GM21526 (cell line): ENCODE results near the gene S1PR3.

Experiments used
- ATAC-seq: cut with Tn5 transposase; IDR thresholded peaks from one replicate; pipeline ENCODE4 v1.9.1; 2021; ENCODE audit warnings: moderate library complexity; ENCODE audit not compliant: unreplicated experiment, low FRiP score

S1PR3 gene

DNA sequence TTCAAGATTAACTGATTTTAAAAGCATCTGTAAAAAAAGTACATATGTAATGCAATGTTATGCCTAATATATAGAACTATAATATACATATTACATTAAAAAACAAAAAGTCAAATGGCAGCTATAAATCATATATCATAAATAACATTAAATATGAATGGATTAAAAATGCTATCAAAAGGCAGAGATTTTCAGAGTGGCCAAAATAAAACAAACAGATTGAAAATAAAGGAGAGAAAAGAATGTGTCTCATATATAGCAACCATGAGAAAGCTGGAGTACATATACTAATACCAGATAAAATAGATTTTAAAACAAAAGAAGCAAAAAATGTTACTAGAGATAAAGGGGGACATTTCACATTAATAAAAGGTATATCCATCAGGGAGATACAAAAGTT, 38.5 kb downstream of the S1PR3 start:
- ATAC-seq: no peak

DNA sequence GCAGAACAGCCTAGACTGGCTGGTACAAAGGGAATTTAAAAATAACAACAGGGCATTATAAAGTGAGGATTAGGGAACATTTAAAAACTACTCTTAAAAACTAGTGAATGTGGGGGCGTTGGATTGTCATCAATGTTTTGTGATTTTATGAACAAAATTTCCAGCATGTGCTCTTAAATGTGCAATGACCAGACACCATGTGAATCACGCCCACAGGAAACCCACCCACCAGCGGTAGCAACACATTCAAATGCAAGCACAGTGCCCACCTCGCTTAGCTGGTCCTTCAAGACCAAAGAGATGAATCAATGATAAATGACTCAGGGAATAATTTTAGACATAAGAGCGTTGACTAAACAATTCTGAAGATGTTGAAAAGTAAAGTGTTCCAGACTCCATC, 40.9 kb downstream of the S1PR3 start:
- no peak for ATAC-seq

DNA sequence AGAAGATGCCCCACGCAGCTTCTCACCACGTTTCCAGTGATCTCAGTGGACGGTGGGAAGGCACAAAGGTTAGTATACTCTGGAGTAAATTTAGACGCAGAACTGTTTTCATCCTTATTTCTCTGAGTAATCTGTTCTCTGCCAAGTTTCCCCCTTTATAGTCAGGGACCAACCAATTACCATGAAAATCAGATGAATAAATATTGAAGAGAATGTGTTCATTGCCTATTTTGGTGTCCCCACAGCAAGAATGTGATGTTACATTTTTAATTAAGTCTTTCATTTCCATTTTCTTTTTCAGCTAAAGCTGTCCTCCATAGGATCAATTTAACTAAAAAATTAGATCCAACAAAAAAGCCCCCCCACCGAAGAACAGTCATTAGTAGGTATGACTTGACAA, 41.4 kb downstream of the S1PR3 start:
- ATAC-seq: no peak

DNA sequence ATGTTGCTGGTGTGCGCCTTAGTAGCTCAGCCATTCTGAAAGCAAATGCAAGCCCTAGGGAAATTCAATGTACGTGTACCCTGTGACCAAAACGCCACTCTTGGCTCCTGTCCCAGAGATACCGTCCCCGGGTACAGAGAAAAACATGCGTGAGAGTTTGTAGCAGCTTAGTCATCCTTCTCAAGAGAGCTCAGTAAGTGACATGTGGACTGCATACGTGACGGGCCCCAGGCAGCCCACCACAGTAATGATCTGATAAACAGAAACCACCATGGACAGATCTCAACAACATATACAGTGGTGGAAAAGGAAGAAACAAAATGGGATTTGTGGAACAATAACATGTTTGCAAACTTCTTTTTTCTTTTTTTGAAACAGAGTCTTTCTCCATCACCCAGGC, 45.1 kb downstream of the S1PR3 start:
- no peak for ATAC-seq

DNA sequence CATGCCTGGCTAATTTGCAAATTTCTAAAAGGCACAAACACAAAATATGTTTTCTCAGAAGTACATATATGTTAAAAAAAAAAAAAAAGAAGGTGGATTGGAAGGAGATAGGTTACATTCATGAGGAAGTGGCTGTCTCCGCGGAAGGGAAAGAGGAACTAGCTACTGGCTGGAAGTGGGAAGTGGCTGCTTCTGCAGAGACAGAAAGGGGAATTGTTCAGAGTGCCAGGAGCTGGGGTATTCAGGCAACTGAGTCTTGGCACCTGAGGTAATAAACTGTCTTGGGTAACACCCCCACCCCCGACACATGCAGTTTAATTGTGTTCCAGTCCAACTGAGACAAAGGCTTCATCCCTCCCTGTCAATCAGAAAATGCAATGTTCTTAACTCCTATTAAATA, 45.6 kb downstream of the S1PR3 start:
- ATAC-seq: no peak

DNA sequence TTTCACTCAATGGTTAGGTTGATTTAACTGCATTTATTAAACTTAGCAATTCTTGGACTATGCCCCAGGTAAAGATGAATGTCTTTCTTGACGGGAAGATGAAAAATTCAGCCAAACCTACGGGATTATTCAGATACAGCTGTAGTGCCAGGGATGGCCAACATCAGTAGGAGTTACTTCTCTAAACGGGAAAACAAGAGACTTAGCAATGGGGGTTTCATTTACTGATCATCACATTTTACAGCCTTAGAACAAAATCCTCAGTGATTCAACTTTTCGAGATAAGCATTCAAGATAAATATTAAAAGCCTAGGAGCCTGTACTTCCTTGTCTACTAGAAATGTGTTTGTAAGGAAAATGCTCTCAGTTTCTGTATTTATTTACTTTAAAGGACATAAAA, 46.1 kb downstream of the S1PR3 start:
- ATAC-seq: no peak

DNA sequence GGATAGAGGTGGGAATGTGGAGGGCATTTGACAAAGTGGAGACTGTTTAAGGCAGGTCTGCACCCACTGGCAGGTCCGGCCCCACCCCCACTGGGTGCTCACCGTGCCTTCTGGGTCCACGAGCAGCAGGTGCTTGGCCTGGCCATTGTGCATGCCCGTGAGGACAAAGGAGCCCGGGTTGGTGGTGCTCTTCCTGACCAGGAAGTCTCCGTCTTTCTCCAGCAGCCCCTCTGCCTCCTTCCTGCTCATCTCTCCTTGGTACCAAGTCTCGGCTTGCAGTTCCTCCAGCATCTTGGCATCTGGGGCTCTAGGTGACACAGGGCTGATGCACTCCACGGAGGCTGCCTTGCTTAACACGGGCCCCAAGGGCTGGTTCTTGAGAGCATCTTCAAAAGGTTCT, 46.6 kb downstream of the S1PR3 start:
- ATAC-seq: no peak

DNA sequence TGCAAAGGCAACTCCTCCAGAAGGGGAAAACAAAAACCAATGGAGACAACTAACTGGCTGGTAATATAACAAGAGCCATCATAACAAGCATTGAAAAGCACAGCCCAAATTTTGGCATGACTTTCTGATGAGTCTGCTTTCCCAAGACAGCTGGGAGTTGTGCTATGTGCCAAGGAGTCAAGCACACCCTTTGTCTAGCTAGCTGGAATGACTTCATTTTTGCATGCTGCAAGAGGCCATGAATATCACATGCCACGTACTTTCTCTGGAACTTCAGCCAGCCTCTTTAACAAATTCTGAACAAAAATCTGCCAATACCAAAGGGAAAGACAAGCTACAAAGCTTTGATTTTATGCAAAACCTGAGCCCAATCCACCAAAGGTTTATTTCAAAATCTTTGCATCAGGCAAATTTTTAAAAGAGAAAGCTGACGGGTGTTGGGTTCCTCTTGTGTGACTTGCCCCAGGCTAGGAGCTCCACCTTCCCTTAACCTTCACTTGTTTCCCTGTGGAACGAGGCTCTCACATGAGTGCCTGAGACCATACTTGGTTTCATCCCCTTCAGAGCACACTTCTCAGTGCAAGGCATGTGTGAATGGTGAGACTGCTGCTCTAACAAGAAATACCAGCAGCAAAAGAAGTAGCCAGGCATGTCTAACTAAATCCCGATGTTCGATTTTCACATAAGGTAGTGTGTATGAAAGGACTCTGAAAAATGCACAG, 47.3 kb downstream of the S1PR3 start:
- ATAC-seq: no peak

DNA sequence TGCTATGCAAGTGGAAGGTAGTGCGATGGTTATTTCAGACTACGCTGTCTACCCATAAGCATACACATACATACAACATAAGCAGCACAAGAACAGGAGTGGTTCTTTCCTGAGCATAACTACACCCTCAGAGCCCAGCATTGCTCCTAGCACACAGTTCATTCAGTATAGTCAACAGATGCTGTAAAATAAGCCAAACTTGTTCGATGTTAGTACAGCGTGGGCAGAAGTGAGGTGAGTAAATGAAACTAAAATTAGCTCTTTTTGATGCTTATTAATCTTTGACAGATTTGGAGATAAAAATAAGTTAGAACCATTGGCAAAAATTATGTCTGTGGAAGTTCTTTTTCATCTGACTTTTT, 47.8 kb downstream of the S1PR3 start:
- no peak for ATAC-seq

DNA sequence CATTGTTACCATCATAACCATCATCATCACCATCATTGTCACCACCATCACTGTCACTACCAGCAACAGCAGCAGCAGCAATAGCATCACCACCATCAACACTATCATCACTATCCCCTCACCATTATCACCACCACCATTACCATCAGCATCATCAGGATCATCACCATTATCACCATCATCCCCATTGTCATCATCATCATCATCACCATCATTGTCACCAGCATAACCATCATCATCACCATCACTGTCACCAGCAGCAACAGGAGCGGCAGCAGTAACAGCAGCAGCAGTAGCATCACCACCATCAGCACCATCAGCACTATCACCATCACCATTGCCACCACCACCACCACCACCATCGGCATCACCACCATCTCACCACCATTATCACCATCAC, 48.4 kb downstream of the S1PR3 start:
- no peak for ATAC-seq

DNA sequence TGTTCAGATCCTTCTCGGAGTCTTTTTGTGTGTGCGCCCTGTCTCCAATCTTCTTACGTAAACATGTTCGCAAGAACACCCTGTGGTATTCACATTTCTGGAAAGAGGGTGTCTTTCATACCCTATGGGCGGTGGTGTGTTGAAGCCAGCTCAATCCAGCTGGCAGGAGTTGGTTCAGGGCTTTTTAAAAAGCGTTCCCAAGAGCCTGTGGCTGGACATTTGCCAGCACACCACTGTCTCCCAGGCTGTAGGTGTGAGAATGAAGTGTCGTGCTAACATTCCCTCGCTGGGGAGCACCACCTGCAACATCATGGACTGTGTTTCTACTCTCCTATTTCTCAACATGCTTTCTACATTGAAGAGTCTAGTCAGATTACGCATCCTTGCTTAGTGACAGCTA, 51.7 kb downstream of the S1PR3 start:
- no peak for ATAC-seq

DNA sequence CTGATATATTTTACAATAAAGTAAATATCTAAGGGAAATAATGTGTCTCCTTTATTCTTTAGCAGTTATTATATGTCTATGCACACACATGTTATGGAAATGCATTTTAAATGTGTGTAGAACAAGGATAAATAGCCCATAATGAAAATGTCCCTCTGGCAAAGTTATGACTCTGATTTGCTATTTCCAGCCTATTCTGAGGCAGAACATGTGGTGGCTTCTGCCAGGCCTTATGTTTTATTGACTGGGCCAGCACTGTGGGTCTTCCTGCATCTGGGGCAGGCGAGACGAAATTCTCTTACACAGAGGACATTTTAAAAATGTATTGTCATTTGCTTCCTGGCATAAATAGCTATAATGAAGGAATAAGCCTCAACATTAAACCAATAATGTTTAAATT, 52.8 kb downstream of the S1PR3 start:
- ATAC-seq: no peak

DNA sequence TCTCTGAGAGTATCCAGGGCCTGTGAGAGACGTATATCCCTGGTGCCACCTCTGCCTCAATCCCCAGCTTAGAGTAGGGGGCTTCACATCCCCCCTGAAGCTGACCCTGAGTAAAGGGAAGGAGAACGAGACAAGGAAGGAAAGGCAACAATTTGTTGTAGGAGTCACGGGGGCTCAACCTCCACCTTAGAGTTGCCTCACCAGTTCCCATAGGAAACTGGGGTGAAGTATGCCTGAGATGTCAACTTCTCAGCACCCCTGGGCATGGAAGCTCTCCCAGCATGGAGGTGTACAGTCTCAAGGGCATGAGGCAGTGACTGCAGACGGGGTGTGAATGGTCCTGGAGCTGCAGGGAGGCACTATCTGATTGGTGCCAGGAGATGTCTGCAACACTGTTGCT, 53.6 kb downstream of the S1PR3 start:
- ATAC-seq: no peak

DNA sequence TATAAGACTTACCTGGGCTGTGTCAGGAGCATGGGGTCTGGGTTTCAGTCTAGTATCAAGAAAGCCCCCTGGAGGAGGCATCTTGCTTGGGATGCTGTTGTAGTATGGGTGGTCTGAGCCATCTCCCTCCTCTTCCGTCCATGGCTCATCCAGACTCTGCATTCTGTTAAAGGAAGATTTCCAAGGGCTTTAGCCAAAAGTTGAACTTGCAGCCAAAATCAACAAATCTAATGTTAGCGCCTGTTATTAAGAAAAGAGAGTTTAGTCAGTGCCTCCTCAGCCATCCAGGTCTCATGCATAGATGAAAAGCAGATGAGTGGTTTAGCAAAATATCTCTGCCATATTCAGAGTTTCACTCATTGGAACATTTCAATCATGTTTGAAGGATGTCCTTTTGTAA, 55.6 kb downstream of the S1PR3 start:
- ATAC-seq: no peak

DNA sequence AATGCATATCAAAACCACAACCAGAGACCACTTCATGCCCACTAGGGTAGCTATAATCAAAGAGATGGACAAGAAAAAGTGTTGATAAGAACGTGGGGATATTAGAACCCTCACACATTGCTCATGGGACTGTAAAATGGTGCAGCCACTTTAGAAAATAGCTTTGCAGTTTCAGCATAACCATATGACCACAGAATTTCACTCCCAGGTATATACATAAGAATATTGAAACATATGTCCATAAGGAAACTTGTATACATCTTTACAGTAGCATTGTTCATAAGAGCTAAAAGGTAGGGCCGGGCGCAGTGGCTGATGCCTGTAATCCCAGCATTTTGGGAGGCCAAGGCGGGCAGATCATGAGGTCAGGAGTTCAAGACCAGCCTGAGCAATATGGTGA, 56.4 kb downstream of the S1PR3 start:
- ATAC-seq: no peak

DNA sequence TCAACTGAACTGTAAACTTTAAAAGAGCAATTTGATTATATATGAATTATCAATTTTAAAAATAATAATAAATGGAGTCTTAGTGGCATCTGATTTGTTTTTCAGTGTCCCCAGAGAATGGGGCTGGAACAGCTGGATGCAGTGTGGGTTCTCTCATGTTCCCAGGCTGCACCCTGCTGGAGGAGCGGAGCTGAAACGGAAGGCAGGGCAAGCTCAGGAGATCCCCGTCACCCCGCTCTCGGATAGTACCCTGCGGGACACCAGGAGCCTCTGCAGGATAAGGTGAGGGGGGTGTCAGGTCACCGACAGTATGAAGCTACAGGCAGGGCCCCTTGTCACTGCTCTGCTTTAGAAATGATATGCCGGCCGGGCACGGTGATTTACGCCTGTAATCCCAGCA, 57.3 kb downstream of the S1PR3 start:
- no peak for ATAC-seq

DNA sequence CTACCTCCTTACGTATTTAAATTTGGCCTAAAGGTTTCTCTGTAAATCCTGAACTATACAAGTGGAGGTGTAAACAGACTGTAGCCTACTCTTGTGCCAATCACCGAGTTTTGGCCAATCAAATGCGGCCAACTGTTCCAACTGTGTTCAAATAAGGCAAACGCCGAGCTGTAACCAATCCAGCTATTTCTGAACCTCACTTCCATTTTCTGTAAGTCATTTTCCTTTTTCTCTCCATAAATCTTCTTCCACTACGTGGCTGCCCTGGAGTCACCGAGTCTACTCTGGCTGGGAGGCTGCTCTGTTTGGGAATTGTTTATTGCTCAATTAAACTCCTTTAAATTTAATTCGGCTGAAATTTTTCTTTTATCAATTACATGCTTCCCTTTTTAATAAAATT, 58.4 kb downstream of the S1PR3 start:
- ATAC-seq: no peak

DNA sequence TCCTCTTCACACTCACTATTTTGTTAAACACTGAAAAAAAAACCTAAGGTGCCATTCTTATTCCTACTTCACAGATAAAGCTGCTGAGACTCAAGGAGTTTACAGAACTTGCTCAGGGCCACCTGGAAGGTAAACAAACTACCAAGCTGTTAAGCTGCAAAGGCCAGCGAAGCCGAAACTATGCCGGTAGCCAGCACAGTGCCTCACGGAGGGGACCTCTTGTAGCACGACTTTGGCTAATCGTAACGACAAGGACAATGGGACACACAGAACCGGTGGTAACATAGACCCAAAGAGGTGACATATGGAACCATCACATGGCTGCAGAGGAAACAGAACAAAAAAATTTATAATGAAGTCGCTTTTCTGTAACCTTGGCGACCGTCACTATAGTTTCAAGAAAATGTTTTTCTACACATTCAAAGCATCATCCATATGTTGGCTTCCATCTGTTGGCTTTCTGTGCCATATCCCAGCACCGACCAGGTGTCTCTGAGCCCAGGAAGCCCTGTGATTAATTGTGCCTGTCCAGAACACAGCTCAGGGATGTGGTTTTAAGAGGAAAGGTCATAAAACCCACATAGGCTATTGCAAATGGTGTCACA, 60.3 kb downstream of the S1PR3 start:
- ATAC-seq: no peak

DNA sequence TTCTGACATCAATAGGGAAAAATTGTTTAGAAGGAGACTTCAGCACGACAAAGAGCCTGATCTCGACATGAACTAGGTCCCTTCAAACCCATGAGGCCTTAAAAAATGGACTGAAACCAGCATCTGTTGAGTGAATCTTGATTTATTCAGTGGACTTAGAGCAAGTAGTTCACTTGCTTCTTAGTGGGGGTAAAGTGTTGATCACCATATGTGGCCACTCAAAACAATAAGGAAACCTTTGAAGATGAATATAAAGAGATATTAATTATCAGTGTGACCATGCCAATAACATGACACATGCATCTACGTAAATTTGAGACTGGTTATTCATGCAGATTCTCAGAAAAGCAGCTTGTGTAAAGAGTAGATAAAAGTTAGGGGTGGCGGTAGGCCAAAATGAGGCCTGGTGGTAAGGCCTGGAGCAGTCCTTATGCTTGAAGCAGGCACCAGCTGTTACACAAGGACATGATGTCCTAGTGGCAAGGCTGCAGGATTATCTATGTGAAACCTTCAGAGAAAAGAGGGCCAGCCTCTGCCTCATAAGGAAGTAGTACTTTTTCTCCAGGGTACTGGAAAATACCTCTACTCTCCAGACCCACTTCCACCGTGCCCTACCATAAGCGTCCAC, 61.3 kb downstream of the S1PR3 start:
- ATAC-seq: no peak

DNA sequence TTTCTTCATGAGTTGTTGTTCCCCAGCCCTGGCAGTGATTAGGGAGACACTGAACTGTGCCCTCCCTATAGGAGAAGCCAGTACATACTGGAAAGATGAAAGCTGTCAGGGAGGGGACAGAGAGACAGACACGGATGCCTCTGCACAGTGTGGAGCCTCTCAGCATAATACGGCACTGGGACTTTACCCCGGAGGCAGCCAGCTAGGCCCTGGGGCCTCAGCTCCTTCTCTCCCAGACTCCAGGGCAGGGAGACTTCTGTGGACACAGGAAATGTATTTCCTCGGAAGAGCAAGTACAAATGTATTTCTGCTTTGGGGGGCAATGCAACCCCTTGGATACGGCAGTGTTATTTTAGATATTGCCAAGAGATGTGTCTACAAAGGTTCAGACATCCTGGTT, 62.0 kb downstream of the S1PR3 start:
- no peak for ATAC-seq
